ENCODE measurements around the gene SUPT6H. TPM values are rescaled to one million over a fixed set of nuclear protein-coding genes. Genes with fewer than 3 reads are reported as not detected.

Gene SUPT6H
- total and polyA plus RNA-seq, 9 of the 15 experiments (the other 6 are each of a cell fraction or from before 2014, with no cell fraction given): 1.7 to 77.7 (median 49.2) TPM

GRCh38 chr17:28726627-28727491 is 64.9 kb downstream of the SUPT6H start (continued):
- TF ChIP-seq ZNF57 (CRISPR knock-in tag; IDR thresholded peaks at IDR 0.05) (0 out of 2 replicates have a peak, but pooled peaks have one; percentile 21), RAD21 (CRISPR knock-in tag; conservative IDR thresholded peaks at IDR 0.05 in 1 of 2, IDR thresholded peaks at IDR 0.05 in 1 of 2) (peak; percentile 100), ESRRA (IDR thresholded peaks at IDR 0.05; ENCODE audit: borderline replicate concordance, low read depth) (peak; percentile 59), BMI1 (IDR thresholded peaks at IDR 0.05; ENCODE audit: low read length) (0 out of 2 replicates have a peak, but pooled peaks have one; percentile 42), ZBTB33 (CRISPR knock-in tag; IDR thresholded peaks at IDR 0.05) (0 out of 2 replicates have a peak, but pooled peaks have one; percentile 49), FOXK2 (conservative IDR thresholded peaks at IDR 0.05 in 1 of 2, IDR thresholded peaks at IDR 0.05 in 1 of 2; ENCODE audit: low read depth in 2 of 2) (peak; percentile 28 to 48; a peak in 2 of 4 replicates), NR1H2 (CRISPR knock-in tag; IDR thresholded peaks at IDR 0.05) (0 out of 2 replicates have a peak, but pooled peaks have one; percentile 73), RBFOX2 (IDR thresholded peaks at IDR 0.05; ENCODE audit: low read depth, low read length) (peak; percentile 65), ZFP36 (IDR thresholded peaks at IDR 0.05; ENCODE audit: low read depth, low read length, partially characterized antibody) (no peak), FIP1L1 (IDR thresholded peaks at IDR 0.05; ENCODE audit: low read depth, low read length, poor library complexity, severe bottlenecking) (peak; percentile 89), XRCC5 (IDR thresholded peaks at IDR 0.05; ENCODE audit: low read depth, low read length) (peak; percentile 88), KLF16 (IDR thresholded peaks at IDR 0.05) (peak; percentile 95), CHD2 (IDR thresholded peaks at IDR 0.05; ENCODE audit: low read depth, low read length) (peak; percentile 43; the same call in 1 of the 2 replicates), CREM (IDR thresholded peaks at IDR 0.05; ENCODE audit: low read depth) (peak; percentile 77; the same call in 1 of the 2 replicates), FOXJ2 (tag; IDR thresholded peaks at IDR 0.05) (no peak), DPF2 (IDR thresholded peaks at IDR 0.05) (peak; percentile 25; the same call in 1 of the 2 replicates), HSF4 (CRISPR knock-in tag; IDR thresholded peaks at IDR 0.05; ENCODE audit: borderline replicate concordance) (no peak), PHF20 (IDR thresholded peaks at IDR 0.05; ENCODE audit: partially characterized antibody) (no peak), ZNF263 (CRISPR knock-in tag; IDR thresholded peaks at IDR 0.05; ENCODE audit: borderline replicate concordance) (peak; percentile 68; the same call in 1 of the 2 replicates), CBX5 (IDR thresholded peaks at IDR 0.05; ENCODE audit: borderline replicate concordance, low read depth) (peak; percentile 80; the same call in 1 of the 2 replicates), BCOR (IDR thresholded peaks at IDR 0.05) (peak; percentile 52), EP300 (IDR thresholded peaks at IDR 0.05; ENCODE audit: low read length) (peak; percentile 38; the same call in 1 of the 2 replicates), NBN (IDR thresholded peaks at IDR 0.05; ENCODE audit: low read depth) (peak; percentile 91), LCOR (CRISPR knock-in tag; IDR thresholded peaks at IDR 0.05) (peak; percentile 96), CTBP1 (IDR thresholded peaks at IDR 0.05; ENCODE audit: borderline replicate concordance) (peak; percentile 86; the same call in 1 of the 2 replicates), ETS1 (conservative IDR thresholded peaks at IDR 0.05; ENCODE audit: control insufficient read depth, low read depth, low read length) (peak; percentile 25)

Data from K562 (cell line).